KOPT-K1 (cell line): ENCODE results near the gene PTTG1IP.

Experiments
- H3K27ac ChIP-seq: fragments of 200-600 bp; sonication (generic); 2 replicates; pipeline ENCODE4 v1.5.1; 2016; ENCODE audit warnings: antibody characterized with exemption, mild to moderate bottlenecking, low read depth, low read length; ENCODE audit not compliant: poor library complexity, severe bottlenecking
- H3K36me3 ChIP-seq: fragments of 200-600 bp; sonication (generic); 2 replicates; pipeline ENCODE4 v1.5.1; 2017; ENCODE audit warnings: antibody characterized with exemption, mild to moderate bottlenecking, low read length, moderate library complexity; ENCODE audit not compliant: insufficient read depth
- H3K9me3 ChIP-seq: fragments of 200-600 bp; sonication (generic); 2 replicates; pipeline ENCODE4 v1.5.1; 2017; ENCODE audit warnings: antibody characterized with exemption, low read length, mild to moderate bottlenecking; ENCODE audit not compliant: insufficient read depth, poor library complexity, severe bottlenecking

The PTTG1IP gene

GRCh38 chr21:44893278-44893556 lies 19.7 kb upstream of the PTTG1IP start:
- H3K36me3 ChIP-seq, result peaks cover 63% of the 10 kb centered on the region
- no peak overlapping the region for H3K27ac ChIP-seq
- H3K9me3 ChIP-seq, result no peaks in the 10 kb centered on the region

GRCh38 chr21:44892536-44893277 lies 19.2 kb upstream of the PTTG1IP start:
- Histone ChIP-seq H3K36me3 (peaks cover 63% of the 10 kb centered on the region), H3K9me3 (no peaks in the 10 kb centered on the region), H3K27ac (no peak overlapping the region)

- Histone ChIP-seq H3K27ac (no peak overlapping the region), H3K9me3 (no peaks in the 10 kb centered on the region), H3K36me3 (peaks cover 63% of the 10 kb centered on the region)
These were observed 18.6 kb upstream of the PTTG1IP start for GRCh38 chr21:44892095-44892494.

DNA sequence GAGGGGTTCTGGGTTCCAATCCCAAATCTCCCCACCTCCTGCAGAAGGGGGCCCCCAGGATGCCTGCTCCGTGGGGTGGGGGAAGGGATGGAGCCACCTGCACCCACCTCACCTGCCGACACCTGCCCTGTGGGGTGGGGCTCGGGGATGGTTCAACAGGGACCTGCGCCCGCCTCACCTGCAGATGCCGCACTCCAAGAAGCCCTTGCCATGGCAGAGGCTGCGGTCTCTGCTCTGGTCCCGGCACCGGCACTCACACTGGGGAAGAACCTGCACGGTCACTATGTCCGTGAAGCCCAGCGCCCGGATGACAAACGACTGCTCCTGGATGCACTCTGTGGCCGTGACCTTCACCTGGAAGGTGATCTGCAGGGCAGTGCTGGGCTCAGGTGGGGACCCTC lies 18.1 kb upstream of the PTTG1IP start:
- Histone ChIP-seq H3K9me3 (no peaks in the 10 kb centered on the region), H3K36me3 (peaks cover 63% of the 10 kb centered on the region), H3K27ac (no peak overlapping the region)

DNA sequence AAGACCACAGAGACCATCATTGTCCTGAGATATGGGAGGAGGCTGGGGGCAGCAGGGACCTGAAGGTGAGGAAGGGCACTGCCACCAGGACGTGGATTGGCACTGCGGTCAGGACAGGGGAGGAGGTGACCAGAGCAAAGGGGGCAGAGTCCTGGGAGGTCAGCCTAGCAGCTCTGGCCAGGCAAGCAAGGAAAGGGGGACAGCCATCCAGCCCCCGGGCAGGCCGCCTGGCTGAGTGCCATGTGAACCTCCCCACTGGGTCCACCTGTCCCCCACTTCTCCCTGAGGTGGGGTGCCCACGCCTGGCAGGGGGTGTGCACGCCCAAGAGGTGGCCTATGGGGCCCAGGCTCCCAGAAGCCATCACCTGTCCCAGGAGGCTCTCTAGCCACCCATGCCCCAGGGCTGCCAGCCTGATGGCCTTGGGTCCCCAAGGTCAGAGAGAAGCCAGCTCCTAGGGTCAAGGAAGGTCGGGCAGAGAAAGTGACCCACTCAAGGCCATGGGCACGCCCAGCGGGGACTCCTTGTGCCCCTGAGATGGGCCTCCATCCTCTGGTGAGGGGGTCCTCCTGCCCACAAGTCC lies 17.6 kb upstream of the PTTG1IP start:
- H3K27ac ChIP-seq, result no peak overlapping the region

GRCh38 chr21:44890338-44890931 lies 16.9 kb upstream of the PTTG1IP start:
- Histone ChIP-seq H3K9me3 (no peaks in the 10 kb centered on the region), H3K36me3 (peaks cover 68% of the 10 kb centered on the region), H3K27ac (no peak overlapping the region)

More for the DNA sequence above, 17.6 kb upstream of the PTTG1IP start:
- Histone ChIP-seq H3K36me3 (peaks cover 66% of the 10 kb centered on the region), H3K9me3 (no peaks in the 10 kb centered on the region)

DNA sequence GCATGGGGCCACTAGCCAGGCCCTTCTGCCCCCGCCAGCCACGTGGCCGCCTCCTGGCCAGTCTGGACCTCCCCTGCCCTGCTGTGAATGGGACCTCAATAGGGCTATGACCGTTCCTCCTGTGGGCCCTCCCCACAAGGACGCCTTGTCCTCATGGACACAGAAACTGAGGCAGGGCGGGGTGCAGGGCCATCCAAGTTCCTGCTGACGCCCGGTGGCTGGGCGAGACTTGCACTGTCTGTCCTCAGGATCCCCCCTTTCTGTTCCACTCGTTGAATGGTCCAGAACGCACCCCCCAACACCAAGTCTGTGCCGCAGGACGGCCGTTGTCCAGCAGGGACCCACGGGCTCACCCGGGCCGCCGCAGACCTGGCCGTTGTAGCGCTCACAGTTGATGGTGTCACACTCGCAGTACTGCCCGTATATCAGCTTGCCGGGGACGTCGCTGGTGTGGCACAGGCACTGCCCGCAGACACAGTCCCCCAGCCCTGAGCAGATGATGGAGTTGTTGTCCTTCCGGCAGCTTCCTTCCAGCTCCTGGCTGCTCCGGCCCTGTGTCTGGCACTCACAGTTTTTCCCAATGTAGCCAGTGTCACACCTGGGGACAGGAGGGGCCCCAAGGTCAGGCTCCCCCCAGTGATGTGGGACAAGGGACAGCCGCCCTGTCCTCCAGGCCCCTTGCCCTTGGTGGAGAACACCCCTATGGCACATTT lies 16.3 kb upstream of the PTTG1IP start:
- H3K27ac ChIP-seq, result no peak overlapping the region
- peaks cover 65% of the 10 kb centered on the region for H3K36me3 ChIP-seq
- H3K9me3 ChIP-seq, result no peaks in the 10 kb centered on the region

DNA sequence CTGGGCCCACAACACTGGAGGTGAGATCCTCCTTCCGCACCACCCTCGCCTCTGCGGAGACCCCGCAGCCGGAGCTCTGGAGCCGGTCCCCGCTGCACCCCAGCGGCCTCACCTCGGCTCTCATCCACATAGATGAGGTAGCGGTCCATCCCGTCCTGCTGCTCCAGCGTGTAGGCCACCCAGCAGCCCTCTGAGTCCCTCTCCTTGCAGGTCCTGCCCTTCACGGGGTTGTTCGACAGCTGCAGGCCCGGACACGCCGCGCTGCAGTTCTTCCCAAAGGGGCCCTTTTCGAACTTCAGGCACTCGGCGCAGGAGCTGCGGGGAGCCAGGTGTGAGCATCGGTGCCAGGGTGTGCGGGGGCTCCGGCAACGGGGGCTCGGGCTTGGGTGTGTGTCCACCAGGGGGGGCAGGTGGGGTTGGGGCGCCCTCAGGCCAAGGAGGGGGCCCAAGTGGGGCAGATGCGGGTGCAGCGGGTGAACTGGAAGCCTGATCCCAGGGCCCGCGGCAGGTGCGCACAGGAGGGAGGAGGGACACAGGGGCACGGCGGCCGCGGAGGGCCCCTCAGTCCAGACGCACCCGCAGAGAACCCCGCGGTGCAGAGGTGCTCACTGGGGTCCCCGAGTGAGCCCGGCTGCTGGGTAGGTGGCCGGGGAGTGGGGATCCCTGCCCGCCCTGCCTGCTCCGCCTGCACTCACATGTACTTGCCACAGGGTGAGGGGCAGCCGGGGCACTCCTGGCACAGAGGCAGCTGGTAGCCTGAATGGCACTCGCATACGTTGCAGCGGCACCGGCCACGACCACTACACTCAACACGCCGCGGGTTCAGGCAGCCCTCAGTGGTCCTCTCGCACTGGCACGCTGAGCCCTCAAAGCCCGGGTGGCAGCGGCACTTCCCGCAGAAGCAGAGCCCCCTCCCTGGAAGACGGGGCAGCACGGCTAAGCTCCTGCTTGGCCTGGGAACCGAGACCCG lies 15.4 kb upstream of the PTTG1IP start:
- Histone ChIP-seq H3K36me3 (peaks cover 61% of the 10 kb centered on the region; the same call in 1 of the 2 replicates), H3K9me3 (no peaks in the 10 kb centered on the region), H3K27ac (no peak overlapping the region)

- no peaks in the 10 kb centered on the region for H3K9me3 ChIP-seq
- peaks cover 61% of the 10 kb centered on the region; the same call in 1 of the 2 replicates for H3K36me3 ChIP-seq
- H3K27ac ChIP-seq, result no peak overlapping the region
These were observed 14.5 kb upstream of the PTTG1IP start for GRCh38 chr21:44887807-44888580.

DNA sequence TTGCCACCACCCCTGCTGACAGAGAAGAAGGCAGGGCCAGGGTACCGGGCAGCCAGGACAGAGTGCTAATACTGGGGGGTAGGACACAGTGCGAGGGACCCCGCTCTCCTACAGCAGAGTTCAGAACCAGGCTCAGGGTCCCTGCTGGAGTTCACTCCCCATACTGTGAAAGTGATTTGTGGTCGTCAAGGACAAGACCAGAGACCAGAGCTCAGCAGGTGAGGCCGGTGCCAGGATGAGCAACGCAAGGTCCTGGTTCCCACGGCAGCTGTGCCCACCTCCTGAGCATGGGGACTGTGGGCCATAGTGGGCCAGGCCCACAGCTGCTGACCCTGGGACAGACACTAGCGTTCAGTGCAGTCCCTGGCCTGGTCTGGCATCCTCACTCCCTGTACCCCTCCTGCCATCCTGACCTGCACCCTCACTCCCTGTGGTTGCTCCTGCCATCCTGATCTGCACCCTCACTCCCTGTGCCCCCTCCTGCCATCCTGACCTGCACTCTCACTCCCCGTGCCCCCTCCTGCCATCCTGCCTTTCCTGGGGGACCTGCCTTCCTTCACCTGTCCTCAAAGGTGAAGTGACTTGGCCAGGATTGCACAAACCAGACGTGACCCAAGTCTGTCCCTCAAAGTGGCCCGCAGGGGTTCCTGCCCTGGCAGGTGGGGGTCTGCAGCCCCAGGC lies 13.8 kb upstream of the PTTG1IP start:
- peaks cover 61% of the 10 kb centered on the region; the same call in 1 of the 2 replicates for H3K36me3 ChIP-seq
- no peak overlapping the region for H3K27ac ChIP-seq
- H3K9me3 ChIP-seq, result no peaks in the 10 kb centered on the region

- H3K9me3 ChIP-seq, result no peaks in the 10 kb centered on the region
- peaks cover 54% of the 10 kb centered on the region; the same call in 1 of the 2 replicates for H3K36me3 ChIP-seq
- H3K27ac ChIP-seq, result no peak overlapping the region
These were observed 12.9 kb upstream of the PTTG1IP start for GRCh38 chr21:44886113-44887075.

- H3K36me3 ChIP-seq, result peaks cover 49% of the 10 kb centered on the region; the same call in 1 of the 2 replicates
- H3K27ac ChIP-seq, result no peak overlapping the region
- H3K9me3 ChIP-seq, result no peaks in the 10 kb centered on the region
These were observed 12.1 kb upstream of the PTTG1IP start for GRCh38 chr21:44885615-44886014.
